Measurements from ENCODE around the gene ABCG1.

GRCh38 chr21:42209801-42210479, 9.0 kb upstream of the ABCG1 start:
- no peak for TF ChIP-seq CTCF (IDR thresholded peaks at IDR 0.05; ENCODE audit: poor library complexity)
- no peak for TF ChIP-seq EZH2 (IDR thresholded peaks at IDR 0.05; ENCODE audit: borderline replicate concordance)
